GM12873 (cell line): ENCODE data around the gene TMPRSS2.

Experiments
- CTCF ChIP-seq: IDR thresholded peaks from 2 replicates; pipeline ENCODE4 v1.5.1; 2012; ENCODE audit warnings: low read depth, mild to moderate bottlenecking, moderate library complexity, low read length, control low read depth; ENCODE audit not compliant: insufficient read depth; ENCODE audit errors: missing control alignments

Gene TMPRSS2

GRCh38 chr21:41481191-41481590 is 26.8 kb downstream of the TMPRSS2 start:
- TF ChIP-seq CTCF, result no peak

GRCh38 chr21:41480086-41480690 is 27.8 kb downstream of the TMPRSS2 start:
- TF ChIP-seq CTCF, result no peak

GRCh38 chr21:41479686-41480085 is 28.3 kb downstream of the TMPRSS2 start:
- no peak for TF ChIP-seq CTCF

GRCh38 chr21:41478319-41479177 is 29.4 kb downstream of the TMPRSS2 start:
- no peak for TF ChIP-seq CTCF

GRCh38 chr21:41477641-41478318 is 30.2 kb downstream of the TMPRSS2 start:
- TF ChIP-seq CTCF, result no peak

GRCh38 chr21:41475714-41476420 is 32.1 kb downstream of the TMPRSS2 start:
- TF ChIP-seq CTCF, result no peak
